ENCODE measurements around the gene HBP1.
"Not testable (repeated sequence)": the region's sequence is repeated elsewhere in the genome, so short reads cannot be mapped to it uniquely, and the experiment has no call there.

HBP1 gene

GRCh38 chr7:107152011-107152410, 16.8 kb upstream of the HBP1 start:
- no peak for TF ChIP-seq CTCF (IDR thresholded peaks at IDR 0.05; ENCODE audit: control extremely low read depth, extremely low read depth, low read depth, missing control alignments)
- DNase-seq (ENCODE audit: extremely low spot score), result no peak
- POLR2A ChIA-PET, result interaction anchor here (1.1 kb wide), 1 partner anchor 22 kb away, joined by 3 read pairs; no protein-coding TSS in a partner anchor
- CTCF ChIA-PET, result interaction anchor here (0.7 to 6.7 kb wide), 7 partner anchors 10 to 728 kb away, joined by 3 to 95 read pairs (median 5); no protein-coding TSS in a partner anchor

- CTCF ChIA-PET, result no interaction called here
These were observed 14.0 kb upstream of the HBP1 start for GRCh38 chr7:107154826-107155225.

GRCh38 chr7:107155726-107156125, 13.1 kb upstream of the HBP1 start:
- POLR2A ChIA-PET, result not testable (repeated sequence)
- CTCF ChIA-PET, result interaction anchor here (2.2 kb wide), 1 partner anchor 8 kb away, joined by 10 read pairs; no protein-coding TSS in a partner anchor

More at GRCh38 chr7:107154826-107155225, 14.0 kb upstream of the HBP1 start:
- POLR2A ChIA-PET, result no interaction called here
- no peak for DNase-seq (ENCODE audit: extremely low spot score)
- TF ChIP-seq CTCF (IDR thresholded peaks at IDR 0.05; ENCODE audit: control extremely low read depth, extremely low read depth, low read depth, missing control alignments), result no peak

GRCh38 chr7:107157091-107157490, 11.7 kb upstream of the HBP1 start:
- ChIA-PET CTCF (interaction anchor here (1.2 to 2.2 kb wide), 2 partner anchors 10 kb away, joined by 3 to 10 read pairs; no protein-coding TSS in a partner anchor), POLR2A (no interaction called here)
- no peak for TF ChIP-seq CTCF (IDR thresholded peaks at IDR 0.05; ENCODE audit: control extremely low read depth, extremely low read depth, low read depth, missing control alignments)
- DNase-seq (ENCODE audit: extremely low spot score), result no peak

More at GRCh38 chr7:107155726-107156125, 13.1 kb upstream of the HBP1 start:
- DNase-seq (ENCODE audit: extremely low spot score), result not testable (repeated sequence)

- ChIA-PET CTCF (interaction anchor here (0.6 kb wide), 1 partner anchor 365 kb away, joined by 3 read pairs; no protein-coding TSS in a partner anchor), POLR2A (no interaction called here)
- TF ChIP-seq CTCF (IDR thresholded peaks at IDR 0.05; ENCODE audit: control extremely low read depth, extremely low read depth, low read depth, missing control alignments), result no peak
These were observed 10.8 kb upstream of the HBP1 start for GRCh38 chr7:107158028-107158427.

GRCh38 chr7:107160389-107160788, 8.4 kb upstream of the HBP1 start:
- TF ChIP-seq CTCF (IDR thresholded peaks at IDR 0.05; ENCODE audit: control extremely low read depth, extremely low read depth, low read depth, missing control alignments), result no peak
- CTCF ChIA-PET, result no interaction called here
- DNase-seq (ENCODE audit: extremely low spot score), result no peak
- POLR2A ChIA-PET, result no interaction called here

More at GRCh38 chr7:107158028-107158427, 10.8 kb upstream of the HBP1 start:
- no peak for DNase-seq (ENCODE audit: extremely low spot score)

- TF ChIP-seq CTCF (IDR thresholded peaks at IDR 0.05; ENCODE audit: control extremely low read depth, extremely low read depth, low read depth, missing control alignments), result no peak
- DNase-seq (ENCODE audit: extremely low spot score), result no peak
- ChIA-PET CTCF (interaction anchor here (1.1 kb wide), 1 partner anchor 11 kb away, joined by 3 read pairs; no protein-coding TSS in a partner anchor), POLR2A (no interaction called here)
These were observed 7.4 kb upstream of the HBP1 start for GRCh38 chr7:107161415-107161814.
